Natural killer cell (primary cell): ENCODE measurements around the gene IL36RN. TPM values are rescaled to one million over a fixed set of nuclear protein-coding genes. Genes with fewer than 3 reads are reported as not detected.

Experiments
- ATAC-seq, 3 donors: fragments of 150-1000 bp in 2 of 3; fragments of 200-7000 bp in 1 of 3; cut with Tn5 transposase; 1 replicate in 1 of 3; 2 replicates in 2 of 3; pipeline ENCODE4 v1.10.0; 2021; ENCODE audit warnings: mild to moderate bottlenecking in 2 of 3, moderate library complexity in 2 of 3
- DNase-seq, 2 donors: peaks; one replicate each; pipeline versions ENCODE4 v3.0.0 to v3.0.0-alpha.2; 2013 to 2021; ENCODE audit warnings: mixed read lengths in 1 of 2
- H3K27ac ChIP-seq: one replicate; pipeline ENCODE4 v1.5.1; 2013; ENCODE audit warnings: mild to moderate bottlenecking, low read length
- H3K27me3 ChIP-seq: one replicate; pipeline ENCODE4 v1.6.1; 2013; ENCODE audit warnings: low read length; ENCODE audit not compliant: control insufficient read depth, insufficient read depth
- H3K36me3 ChIP-seq: one replicate; pipeline ENCODE4 v1.6.1; 2013; ENCODE audit warnings: low read length; ENCODE audit not compliant: control insufficient read depth, insufficient read depth
- H3K4me1 ChIP-seq: one replicate; pipeline ENCODE4 v1.6.1; 2013; ENCODE audit warnings: low read length; ENCODE audit not compliant: control insufficient read depth, insufficient read depth
- H3K4me3 ChIP-seq: one replicate; pipeline ENCODE4 v1.5.1; 2013; ENCODE audit warnings: low read length
- H3K9me3 ChIP-seq: one replicate; pipeline ENCODE4 v1.6.1; 2013; ENCODE audit warnings: low read length; ENCODE audit not compliant: control insufficient read depth, insufficient read depth
- H3K27ac Mint-ChIP-seq, 2 donors: one replicate each; pipeline ENCODE4 v1.8.0; 2022; ENCODE audit warnings: mild to moderate bottlenecking in 2 of 2, mixed read lengths in 2 of 2, moderate library complexity in 1 of 2
- H3K27me3 Mint-ChIP-seq, 2 donors: one replicate each; pipeline ENCODE4 v1.8.0; 2022; ENCODE audit warnings: low read depth in 2 of 2, mixed read lengths in 2 of 2
- H3K36me3 Mint-ChIP-seq: one replicate; pipeline ENCODE4 v1.8.0; 2022; ENCODE audit warnings: mixed read lengths
- H3K4me1 Mint-ChIP-seq, 2 donors: one replicate each; pipeline ENCODE4 v1.8.0; 2022; ENCODE audit warnings: mixed read lengths in 2 of 2
- H3K4me3 Mint-ChIP-seq: one replicate; pipeline ENCODE4 v1.8.0; 2022; ENCODE audit warnings: mild to moderate bottlenecking, moderate library complexity, mixed read lengths
- H3K9me3 Mint-ChIP-seq, 2 donors: one replicate each; pipeline ENCODE4 v1.8.0; 2022; ENCODE audit warnings: mixed read lengths in 2 of 2
- CTCF ChIP-seq: fragments of 200-600 bp; IDR thresholded peaks from one replicate; pipeline ENCODE4 v1.8.0; 2022; ENCODE audit warnings: antibody characterized with exemption
- WGBS: methylation state at CpG from one replicate; pipeline ENCODE4 v1.1.7; 2013; ENCODE audit warnings: missing lambda C conversion rate; ENCODE audit not compliant: insufficient coverage; 5-methylcytosine and 5-hydroxymethylcytosine counted together
- intact Hi-C: fragments of 100-400 bp; cut with micrococcal nuclease; formaldehyde crosslinking; loops from one replicate; pipeline ENCODE4 v1.14.2; 2022
- total RNA-seq, 4 donors: library from RNA; stranded (reverse); fragments of 120-200 nt in 1 of 4; gene quantifications; one replicate each; pipeline versions ENCODE4 v1.2.3 to v1.2.4, GENCODE V29; 2013 to 2022

IL36RN gene
- total RNA-seq, 3 donors from 2014 or later (not counting 1 experiment from before 2014, with no cell fraction given) = not detected

GRCh38 chr2:113104054-113104611 is 45.1 kb downstream of the IL36RN start:
- Histone ChIP-seq H3K27ac (no peak overlapping the region), H3K36me3 (no peaks in the 10 kb centered on the region), H3K27me3 (no peaks in the 10 kb centered on the region), H3K4me1 (no peaks in the 10 kb centered on the region), H3K4me3 (no peak overlapping the region), H3K9me3 (no peaks in the 10 kb centered on the region)
- no peaks in the 10 kb centered on the region for H3K9me3 Mint-ChIP-seq
- intact Hi-C loops = no loop called here
- no peak overlapping the region for H3K4me3 Mint-ChIP-seq
- H3K27ac Mint-ChIP-seq = no peak overlapping the region
- DNase-seq = no peak
- H3K27me3 Mint-ChIP-seq = peaks cover 10 to 17% of the 10 kb centered on the region in 2 donors
- 100% methylated on average over 2 of the region's 3 CpGs for WGBS
- ATAC-seq = no peak
- no peaks in the 10 kb centered on the region for H3K36me3 Mint-ChIP-seq
- TF ChIP-seq CTCF = no peak
- no peaks in the 10 kb centered on the region for H3K4me1 Mint-ChIP-seq

- Histone ChIP-seq H3K4me3 (no peak overlapping the region), H3K36me3 (no peaks in the 10 kb centered on the region), H3K27me3 (no peaks in the 10 kb centered on the region), H3K4me1 (no peaks in the 10 kb centered on the region), H3K9me3 (no peaks in the 10 kb centered on the region), H3K27ac (no peak overlapping the region)
- H3K27me3 Mint-ChIP-seq = peaks cover 10 to 18% of the 10 kb centered on the region in 2 donors
- no peak for DNase-seq
- no peaks in the 10 kb centered on the region for H3K9me3 Mint-ChIP-seq
- no peaks in the 10 kb centered on the region for H3K4me1 Mint-ChIP-seq
- TF ChIP-seq CTCF = no peak
- intact Hi-C loops = no loop called here
- ATAC-seq = no peak
- H3K27ac Mint-ChIP-seq = no peak overlapping the region
- WGBS = 90% methylated on average over 5 of the region's 6 CpGs
- H3K4me3 Mint-ChIP-seq = no peak overlapping the region
- no peaks in the 10 kb centered on the region for H3K36me3 Mint-ChIP-seq
Observed at GRCh38 chr2:113105047-113105785, 46.2 kb downstream of the IL36RN start.

- WGBS = 79% methylated on average over 3 of the region's 3 CpGs
- no peaks in the 10 kb centered on the region for H3K36me3 Mint-ChIP-seq
- no peak overlapping the region for H3K27ac ChIP-seq
- peaks cover 25% of the 10 kb centered on the region for H3K4me1 ChIP-seq
- no peaks in the 10 kb centered on the region for H3K4me1 Mint-ChIP-seq
- no peaks in the 10 kb centered on the region for H3K36me3 ChIP-seq
- no peak overlapping the region for H3K27ac Mint-ChIP-seq
- no peak overlapping the region for H3K4me3 ChIP-seq
- DNase-seq (no peak), ATAC-seq (no peak)
- no peaks in the 10 kb centered on the region for H3K9me3 Mint-ChIP-seq
- H3K4me3 Mint-ChIP-seq = no peak overlapping the region
- no peaks in the 10 kb centered on the region for H3K9me3 ChIP-seq
- H3K27me3 ChIP-seq = no peaks in the 10 kb centered on the region
- intact Hi-C loops = no loop called here
- TF ChIP-seq CTCF = no peak
- peaks cover 10 to 18% of the 10 kb centered on the region in 2 donors for H3K27me3 Mint-ChIP-seq
Observed at GRCh38 chr2:113111121-113111520, 52.1 kb downstream of the IL36RN start.
